Stimulated activated CD4-positive, alpha-beta T cell treated with anti-CD3 and anti-CD28 coated beads, Interleukin-12 subunit alpha, Interleukin-12 subunit beta, amount 100 ng/mL, for 48 hours (primary cell): ENCODE data around the gene GYS2.
"Not testable (repeated sequence)": the region's sequence is repeated elsewhere in the genome, so short reads cannot be mapped to it uniquely, and the experiment has no call there.

Experiments
- DNase-seq, 3 donors: peaks; one replicate each; pipeline ENCODE4 v3.0.0-alpha.2; 2020; ENCODE audit warnings: low read depth in 2 of 3, low spot score in 1 of 3

GYS2 gene

GRCh38 chr12:21604245-21605101 lies at the start of gene GYS2:
Gene GYS2, minus strand, starts transcription at chr12:21604847. Its CDS starts 255 bp downstream, at chr12:21604592.
- DNase-seq, result no peak

GRCh38 chr12:21651821-21652220 lies 47.2 kb upstream of the GYS2 start:
- no peak for DNase-seq

DNA sequence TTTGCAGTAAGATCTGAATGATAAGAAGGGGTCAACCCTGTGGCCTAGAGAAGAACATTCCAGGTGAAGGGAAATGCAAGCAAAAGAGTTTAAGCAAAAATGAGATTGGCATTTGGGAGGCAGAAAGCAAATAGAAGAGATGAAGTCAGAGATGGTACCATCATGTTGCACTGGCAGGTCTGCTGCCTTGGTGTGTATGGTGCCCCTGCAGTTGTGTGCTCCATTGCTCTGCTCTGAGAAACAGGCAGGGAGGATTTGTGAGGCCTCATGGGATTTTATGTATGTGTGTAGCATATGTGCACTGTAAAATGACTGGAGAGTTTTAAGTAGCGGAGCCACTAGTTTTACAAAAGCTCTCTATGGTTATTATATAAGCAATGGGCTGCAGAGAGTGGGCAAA lies 46.4 kb upstream of the GYS2 start:
- DNase-seq, result no peak

- DNase-seq, result no peak
Observed at GRCh38 chr12:21649034-21649433, 44.4 kb upstream of the GYS2 start.

DNA sequence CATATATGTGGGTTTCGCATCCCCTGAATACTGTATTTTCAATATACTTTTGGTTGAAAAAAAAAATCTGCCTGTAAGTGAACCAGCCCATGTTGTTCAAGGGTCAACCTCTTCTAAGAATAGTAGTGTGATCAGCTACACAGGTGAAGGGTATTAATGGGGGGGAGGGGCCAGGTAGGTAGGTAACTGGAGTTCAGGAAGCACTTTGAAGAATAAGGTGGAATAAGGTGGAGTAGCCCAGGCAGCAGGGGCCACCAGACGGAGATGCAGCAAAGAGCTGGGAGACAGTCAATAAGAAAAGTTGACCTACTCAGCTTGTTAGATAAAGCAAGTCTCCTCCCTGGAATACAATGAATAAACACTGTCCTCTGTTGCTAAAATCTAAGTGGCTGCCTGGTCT lies 43.7 kb upstream of the GYS2 start:
- DNase-seq, result no peak

DNA sequence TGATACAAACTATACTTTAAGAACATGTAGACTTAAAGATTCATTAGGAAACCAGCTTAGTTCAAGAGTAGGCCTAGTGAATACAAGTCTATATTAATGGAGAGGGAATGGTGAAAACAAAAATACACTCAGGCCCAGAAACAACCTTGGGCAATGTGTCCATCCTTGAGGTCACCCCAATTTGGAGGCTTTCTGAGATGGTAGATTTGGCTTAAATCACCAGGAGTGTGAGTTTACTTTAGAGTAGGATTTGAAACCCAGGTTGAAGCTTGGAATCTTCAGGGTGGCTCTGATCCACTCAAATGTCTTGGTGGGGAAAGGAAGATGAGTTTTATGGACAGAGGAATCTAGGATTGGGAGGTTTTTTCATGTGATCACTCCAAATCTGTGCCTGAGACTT lies 42.5 kb upstream of the GYS2 start:
- DNase-seq, result no peak

DNA sequence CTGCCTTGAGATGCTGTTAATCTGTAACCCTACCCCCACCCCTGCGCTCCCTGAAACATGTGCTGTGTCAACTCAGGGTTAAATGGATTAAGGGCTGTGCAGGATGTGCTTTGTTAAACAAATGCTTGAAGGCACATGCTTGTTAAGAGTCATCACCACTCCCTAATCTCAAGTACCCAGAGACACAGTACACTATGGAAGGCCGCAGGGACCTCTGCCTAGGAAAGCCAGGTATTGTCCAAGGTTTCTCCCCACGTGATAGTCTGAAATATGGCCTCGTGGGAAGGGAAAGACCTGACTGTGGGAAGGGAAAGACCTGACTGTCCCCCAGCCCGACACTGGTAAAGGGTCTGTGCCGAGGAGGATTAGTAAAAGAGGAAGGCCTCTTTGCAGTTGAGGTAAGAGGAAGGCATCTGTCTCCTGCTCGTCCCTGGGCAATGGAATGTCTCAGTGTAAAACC lies 40.4 kb upstream of the GYS2 start:
- DNase-seq, result not testable (repeated sequence)

GRCh38 chr12:21644516-21644915 lies 39.9 kb upstream of the GYS2 start:
- DNase-seq, result no peak

- DNase-seq, result no peak
Observed at GRCh38 chr12:21643758-21644157, 39.1 kb upstream of the GYS2 start.

GRCh38 chr12:21642707-21643389 lies 38.2 kb upstream of the GYS2 start:
- DNase-seq, result no peak

- no peak for DNase-seq
Observed at GRCh38 chr12:21638054-21638891, 33.6 kb upstream of the GYS2 start.

GRCh38 chr12:21634245-21634644 lies 29.6 kb upstream of the GYS2 start:
- DNase-seq, result no peak

GRCh38 chr12:21631367-21631766 lies 26.7 kb upstream of the GYS2 start:
- no peak for DNase-seq

DNA sequence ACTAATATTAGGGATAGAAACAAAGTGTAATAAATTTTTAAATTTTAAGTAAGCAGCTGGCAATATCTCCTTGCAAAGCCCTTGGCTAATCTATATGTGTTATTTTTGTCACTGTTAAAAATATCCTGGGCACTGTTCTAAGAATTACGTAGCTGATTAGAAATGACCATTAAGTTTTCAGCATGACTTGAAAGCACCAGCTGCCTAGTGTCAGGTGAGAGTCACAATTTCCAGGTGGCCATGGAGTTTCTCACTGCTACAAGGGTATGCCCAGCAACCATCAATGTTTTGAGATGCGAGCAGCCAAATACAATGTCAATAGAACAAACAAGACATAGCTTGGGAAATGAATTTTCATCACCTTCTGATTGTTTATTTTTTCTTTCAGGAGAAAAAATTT lies 23.3 kb upstream of the GYS2 start:
- no peak for DNase-seq

- DNase-seq, result no peak
Observed at GRCh38 chr12:21618566-21618965, 13.9 kb upstream of the GYS2 start.

GRCh38 chr12:21617030-21617429 lies 12.4 kb upstream of the GYS2 start:
- DNase-seq, result no peak

DNA sequence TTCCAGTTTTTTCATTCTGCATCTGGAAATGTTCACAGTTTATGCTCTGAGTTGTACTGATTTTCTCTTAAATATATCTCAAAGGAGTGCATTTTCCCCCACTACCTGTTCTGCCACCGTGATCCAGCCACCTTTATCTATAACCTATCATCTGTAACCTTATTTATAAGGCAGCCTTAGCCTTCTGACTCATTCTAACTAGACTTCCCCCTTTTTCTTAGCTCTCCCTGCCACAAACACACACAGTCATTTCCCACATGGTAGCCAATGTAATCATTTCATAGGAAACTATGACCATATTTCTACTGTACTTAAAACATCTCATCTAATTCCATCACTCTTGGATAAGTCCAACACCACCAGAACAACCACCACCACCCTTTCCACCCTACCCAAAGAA lies 10.8 kb upstream of the GYS2 start:
- peak in 1 of 3 donors; percentile 11 for DNase-seq

DNA sequence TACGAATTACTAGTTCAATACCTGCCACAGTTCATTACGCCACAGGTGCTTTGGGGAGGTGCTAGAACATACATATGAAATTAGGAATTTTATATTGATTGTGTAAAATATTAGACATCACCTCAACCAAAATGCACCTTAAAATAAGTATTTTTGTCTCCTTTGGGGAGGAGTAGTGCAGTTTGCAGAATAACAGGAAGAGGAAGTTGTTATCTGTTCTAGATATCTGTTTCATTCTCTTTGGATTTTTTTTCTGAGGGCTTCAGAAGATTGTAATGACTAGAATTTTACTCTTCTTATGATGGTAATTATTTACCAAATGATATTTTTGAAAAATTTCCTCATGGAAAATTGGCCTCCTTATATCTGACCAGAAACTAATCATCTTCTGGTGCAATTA lies 9.9 kb upstream of the GYS2 start:
- no peak for DNase-seq

- no peak for DNase-seq
Observed at GRCh38 chr12:21613931-21614330, 9.3 kb upstream of the GYS2 start.

- DNase-seq, result no peak
Observed at GRCh38 chr12:21608196-21608595, 3.5 kb upstream of the GYS2 start.

DNA sequence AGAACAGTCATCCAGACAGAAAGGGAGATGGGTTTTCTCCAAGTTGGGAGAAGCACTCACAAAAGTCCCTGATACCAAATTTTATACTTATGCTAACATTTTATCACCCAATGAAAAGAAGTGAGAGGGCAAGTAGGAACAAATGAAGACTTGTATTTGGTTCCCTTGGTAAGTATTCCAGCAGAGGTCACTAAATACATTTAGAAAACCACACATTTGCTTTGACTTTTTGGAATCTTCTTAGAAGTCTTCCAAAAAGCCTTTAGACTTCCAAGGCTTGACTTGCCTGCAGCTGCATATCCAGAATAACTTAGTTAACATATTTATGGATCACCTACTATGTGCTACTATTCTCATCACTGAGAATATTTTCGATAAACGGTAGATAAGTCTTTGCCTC lies 3.1 kb upstream of the GYS2 start:
- DNase-seq, result no peak

DNA sequence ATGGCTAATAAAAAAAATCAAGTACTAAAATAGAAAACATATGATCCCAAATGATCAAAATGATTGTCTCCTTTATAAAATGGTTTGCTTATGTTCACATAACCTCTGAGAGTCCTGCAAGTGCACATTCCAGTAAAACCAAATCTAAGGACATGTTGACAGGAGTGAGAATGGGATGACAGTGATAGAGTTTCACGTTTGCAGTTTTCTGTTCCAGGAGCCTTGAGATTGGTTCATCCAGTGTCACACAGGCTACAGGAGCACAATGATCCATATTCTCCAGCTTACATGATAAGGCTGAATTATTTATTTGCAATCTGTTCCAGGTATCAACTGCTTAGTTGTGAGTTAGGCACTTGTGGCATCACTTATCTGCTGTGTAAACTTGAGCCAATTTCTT lies 1.5 kb upstream of the GYS2 start:
- DNase-seq, result no peak
